Heart left ventricle (tissue), 16 donors: ENCODE measurements around the gene ADA. TPM values are rescaled to one million over a fixed set of nuclear protein-coding genes. Genes with fewer than 3 reads are reported as not detected.

Experiments
- ATAC-seq, 4 donors: fragments of 200-7000 bp; cut with Tn5 transposase; one replicate each; pipeline ENCODE4 v1.9.1; 2020 to 2022; ENCODE audit warnings: moderate library complexity in 4 of 4, mild to moderate bottlenecking in 3 of 4, moderate number of reproducible peaks in 1 of 4
- DNase-seq, 5 donors: peaks; one replicate each; pipeline ENCODE4 v3.0.0-alpha.2; 2020
- H3K27ac ChIP-seq, 12 donors: fragments of 200-600 bp; sonication (generic) in 4 of 12; one replicate each; pipeline versions ENCODE4 v1.5.0 to v1.8.0; 2016 to 2022; ENCODE audit warnings: mild to moderate bottlenecking in 2 of 12
- H3K27me3 ChIP-seq, 9 donors: fragments of 200-600 bp; sonication (generic) in 2 of 9; one replicate each; pipeline versions ENCODE4 v1.5.1 to v1.8.0; 2016 to 2022; ENCODE audit warnings: mild to moderate bottlenecking in 3 of 9
- H3K36me3 ChIP-seq, 9 donors: fragments of 200-600 bp; sonication (generic) in 2 of 9; one replicate each; pipeline versions ENCODE4 v1.5.0 to v1.8.0; 2018 to 2022; ENCODE audit warnings: mild to moderate bottlenecking in 2 of 9
- H3K4me1 ChIP-seq, 12 donors: fragments of 200-600 bp; sonication (generic) in 4 of 12; one replicate each; pipeline versions ENCODE4 v1.5.0 to v1.8.0; 2016 to 2022; ENCODE audit warnings: mild to moderate bottlenecking in 3 of 12
- H3K4me3 ChIP-seq, 12 donors: fragments of 200-600 bp; sonication (generic) in 4 of 12; one replicate each; pipeline versions ENCODE4 v1.5.0 to v1.8.0; 2017 to 2022; ENCODE audit warnings: mild to moderate bottlenecking in 9 of 12, moderate library complexity in 4 of 12
- H3K9me3 ChIP-seq, 12 donors: fragments of 200-600 bp; sonication (generic) in 4 of 12; one replicate each; pipeline versions ENCODE4 v1.5.0 to v1.8.0; 2016 to 2022; ENCODE audit warnings: mild to moderate bottlenecking in 1 of 12
- CTCF ChIP-seq, 12 donors: fragments of 200-600 bp; sonication (generic) in 4 of 12; IDR thresholded peaks; one replicate each; pipeline versions ENCODE4 v1.5.0 to v1.8.0; 2018 to 2022; ENCODE audit warnings: antibody characterized with exemption in 12 of 12, mild to moderate bottlenecking in 5 of 12
- POLR2A ChIP-seq, 2 donors: fragments of 450-650 bp; IDR thresholded peaks; one replicate each; pipeline ENCODE4 v1.6.1; 2017; ENCODE audit warnings: antibody characterized with exemption in 2 of 2, mild to moderate bottlenecking in 2 of 2, moderate library complexity in 2 of 2
- WGBS, 4 donors: extraction: QIAGEN DNeasy Blood & Tissue Kit in 2 of 4; methylation state at CpG; one replicate each; pipeline versions ENCODE4 v1.1.5 to v1.1.7; 2013 to 2018; 5-methylcytosine and 5-hydroxymethylcytosine counted together
- intact Hi-C, 10 donors: fragments of 100-400 bp; cut with DNase I; formaldehyde crosslinking; loops; one replicate each; pipeline versions ENCODE4 v1.11.1 to v1.14.2; 2022
- polyA plus RNA-seq, 2 donors: library from polyadenylated mRNA; stranded (reverse); fragments of 200-250 nt; gene quantifications; one replicate each; pipeline ENCODE4 v1.2.3, GENCODE V29; 2013
- total RNA-seq, 9 donors: library from RNA; depleted of rRNA in 2 of 9; stranded (reverse); fragments of >200 nt in 2 of 9; fragmentation: NEBNext Ultra II Directional in 3 of 9; extraction: Animal tissue kit (Norgen Biotek cat#: 25700) in 3 of 9; gene quantifications; one replicate each; pipeline versions ENCODE4 v1.1.0 to v1.2.4, GENCODE V29; 2016 to 2023
- donor health status: ischemic (EF 13 %, LVEDD 7.1; RV severe dilation, severe dysfunction).
- donor health status: healthy with polysubstance abuse.
- donor health status: DM: no; HTN: yes; CAD: no.
- donor health status: DM: no; HTN: no; CAD: no.
- donor health status: ischemic (EF 25% LVEDD 6.9; RV normal size, moderate dysfunction).
- donor health status: ischemic (EF 25% LVEDD 5.7; RV mildly dilated, moderate dysfunction).
- donor health status: healthy.
- donor health status: DM: yes; HTN: yes; CAD: no.
- donor health status: ischemic (EF 35%, LVEDD 5.7; RV mildly dilated, moderate dysfunction).
- donor health status: nonischemic (EF 11% LVEDD 7.7; RV severe dilation, severe dysfunction).
- donor health status: DM: yes; HTN: yes; CAD: no.
- donor health status: PGD.
- donor health status: ischemic (EF 29% LVEDD 5.4; RV normal size, mild dysfunction).
- donor health status: nonischemic (EF 23%, LVEDD 6.1; RV moderate dilation, normal function).

ADA gene
- total and polyA plus RNA-seq, 11 donors, result 2.5 to 11.5 (median 6.4) TPM

- H3K27ac ChIP-seq, result no peak overlapping the region
- 88 to 98% (median 95%) methylated on average over 6 of the region's 6 CpGs for WGBS, 4 donors
- H3K27me3 ChIP-seq, result no peaks in the 10 kb centered on the region
- ATAC-seq (no peak), DNase-seq (no peak)
- H3K36me3 ChIP-seq, result peaks cover 0 to 87% (median 37%) of the 10 kb centered on the region in 9 donors
- peaks cover 0 to 7% (median 0%) of the 10 kb centered on the region in 12 donors for H3K9me3 ChIP-seq
- TF ChIP-seq CTCF (IDR thresholded peaks at IDR 0.05) (no peak), POLR2A (IDR thresholded peaks at IDR 0.05) (no peak)
- H3K4me3 ChIP-seq, result no peak overlapping the region
- intact Hi-C loops, result no loop called here
- peaks cover 0 to 8% (median 0%) of the 10 kb centered on the region in 12 donors for H3K4me1 ChIP-seq
These were observed 26.7 kb downstream of the ADA start for GRCh38 chr20:44624743-44625271.

GRCh38 chr20:44624152-44624551 lies 27.3 kb downstream of the ADA start:
- Histone ChIP-seq H3K36me3 (peaks cover 0 to 93% (median 43%) of the 10 kb centered on the region in 9 donors), H3K9me3 (peaks cover 0 to 7% (median 0%) of the 10 kb centered on the region in 12 donors), H3K4me3 (no peak overlapping the region), H3K27ac (no peak overlapping the region), H3K27me3 (no peaks in the 10 kb centered on the region), H3K4me1 (peaks cover 0 to 7% (median 0%) of the 10 kb centered on the region in 12 donors)
- TF ChIP-seq POLR2A (IDR thresholded peaks at IDR 0.05) (no peak), CTCF (IDR thresholded peaks at IDR 0.05) (no peak)
- ATAC-seq, result no peak
- 85 to 100% (median 99%) methylated on average over 3 to 4 of the region's 4 CpGs for WGBS, 4 donors
- DNase-seq, result no peak
- intact Hi-C loops, result no loop called here

- Histone ChIP-seq H3K27me3 (no peaks in the 10 kb centered on the region), H3K36me3 (peaks cover 0 to 94% (median 51%) of the 10 kb centered on the region in 9 donors), H3K4me3 (no peak overlapping the region), H3K27ac (peak overlapping the region in 1 of 12 donors; percentile 7), H3K4me1 (peaks cover 0 to 21% (median 7%) of the 10 kb centered on the region in 12 donors), H3K9me3 (peaks cover 0 to 7% (median 0%) of the 10 kb centered on the region in 12 donors)
- no peak for TF ChIP-seq CTCF (IDR thresholded peaks at IDR 0.05)
- no peak for TF ChIP-seq POLR2A (IDR thresholded peaks at IDR 0.05)
- 79 to 92% (median 89%) methylated on average over 15 to 19 of the region's 19 CpGs for WGBS, 4 donors
- ATAC-seq (peak in 2 of 4 donors; percentile 2 to 6), DNase-seq (no peak)
- intact Hi-C loops, result no loop called here
These were observed 28.8 kb downstream of the ADA start for GRCh38 chr20:44622501-44623270.

GRCh38 chr20:44621939-44622338 lies 29.6 kb downstream of the ADA start:
- H3K27me3 ChIP-seq, result no peaks in the 10 kb centered on the region
- no peak for TF ChIP-seq CTCF (IDR thresholded peaks at IDR 0.05)
- TF ChIP-seq POLR2A (IDR thresholded peaks at IDR 0.05), result no peak
- H3K9me3 ChIP-seq, result peaks cover 0 to 7% (median 0%) of the 10 kb centered on the region in 12 donors
- peaks cover 0 to 28% (median 11%) of the 10 kb centered on the region in 12 donors for H3K4me1 ChIP-seq
- WGBS, 4 donors, result 94 to 97% (median 96%) methylated on average over 7 to 8 of the region's 8 CpGs
- intact Hi-C loops, result no loop called here
- no peak overlapping the region for H3K27ac ChIP-seq
- DNase-seq, result peak in 1 of 5 donors; percentile 24
- H3K36me3 ChIP-seq, result peaks cover 0 to 96% (median 55%) of the 10 kb centered on the region in 9 donors
- no peak overlapping the region for H3K4me3 ChIP-seq
- ATAC-seq, result no peak
